GM18867 (cell line): Measurements from ENCODE around the gene ZNF839.
"Not testable (repeated sequence)": the region's sequence is repeated elsewhere in the genome, so short reads cannot be mapped to it uniquely, and the experiment has no call there.

Experiments used
- ATAC-seq: cut with Tn5 transposase; IDR thresholded peaks from one replicate; pipeline ENCODE4 v1.9.1; 2021; ENCODE audit warnings: mild to moderate bottlenecking, moderate library complexity; ENCODE audit not compliant: unreplicated experiment

ZNF839 gene

GRCh38 chr14:102319351-102320032, at the start of gene ZNF839:
Gene ZNF839, plus strand, starts transcription at chr14:102319746. Its CDS starts 20 bp downstream, at chr14:102319766.
- ATAC-seq: peak; percentile 58

GRCh38 chr14:102272392-102272791, 47.2 kb upstream of the ZNF839 start:
- no peak for ATAC-seq

- no peak for ATAC-seq
Measured at GRCh38 chr14:102275866-102276265, 43.7 kb upstream of the ZNF839 start.

GRCh38 chr14:102277874-102278630, 41.5 kb upstream of the ZNF839 start:
- ATAC-seq: no peak

- no peak for ATAC-seq
Measured at GRCh38 chr14:102278631-102278935, 41.0 kb upstream of the ZNF839 start.

- no peak for ATAC-seq
Measured at GRCh38 chr14:102279282-102279681, 40.3 kb upstream of the ZNF839 start.

- ATAC-seq: no peak
Measured at GRCh38 chr14:102279688-102280348, 39.7 kb upstream of the ZNF839 start.

- ATAC-seq: no peak
Measured at GRCh38 chr14:102280376-102280962, 39.1 kb upstream of the ZNF839 start.

GRCh38 chr14:102282751-102283465, 36.6 kb upstream of the ZNF839 start:
- no peak for ATAC-seq

GRCh38 chr14:102283631-102284129, 35.9 kb upstream of the ZNF839 start:
- ATAC-seq: no peak

- no peak for ATAC-seq
Measured at GRCh38 chr14:102285106-102285505, 34.4 kb upstream of the ZNF839 start.

GRCh38 chr14:102288139-102288538, 31.4 kb upstream of the ZNF839 start:
- ATAC-seq: no peak

- no peak for ATAC-seq
Measured at GRCh38 chr14:102292441-102292840, 27.1 kb upstream of the ZNF839 start.

GRCh38 chr14:102293781-102294180, 25.8 kb upstream of the ZNF839 start:
- ATAC-seq: no peak

GRCh38 chr14:102295270-102295669, 24.3 kb upstream of the ZNF839 start:
- ATAC-seq: no peak

- no peak for ATAC-seq
Measured at GRCh38 chr14:102297436-102298170, 21.9 kb upstream of the ZNF839 start.

- not testable (repeated sequence) for ATAC-seq
Measured at GRCh38 chr14:102298303-102299070, 21.1 kb upstream of the ZNF839 start.

- no peak for ATAC-seq
Measured at GRCh38 chr14:102303664-102304063, 15.9 kb upstream of the ZNF839 start.
